HepG2 (cell line): ENCODE measurements around the gene BBLN. TPM values are rescaled to one million over a fixed set of nuclear protein-coding genes. Genes with fewer than 3 reads are reported as not detected.

Source experiments
- ATF7 ChIP-seq, 2 experiments: fragments of 450-650 bp in 1 of 2; sonication (generic) in 1 of 2; formaldehyde crosslinking in 1 of 2; IDR thresholded peaks; 2 replicates each; pipeline versions ENCODE4 v1.4.0 to v1.6.1; 2016 to 2020; ENCODE audit warnings: antibody characterized with exemption in 1 of 2, mild to moderate bottlenecking in 1 of 2, missing genetic modification reagents in 1 of 2
- HDAC1 ChIP-seq: sonication (generic); formaldehyde crosslinking; IDR thresholded peaks from 2 replicates; pipeline ENCODE4 v1.5.1; 2020; ENCODE audit warnings: mild to moderate bottlenecking, missing genetic modification reagents
- MAZ ChIP-seq, 2 experiments: sonication (generic) in 1 of 2; formaldehyde crosslinking in 1 of 2; IDR thresholded peaks; 2 replicates each; pipeline versions ENCODE4 v1.5.0 to v1.6.1; 2012 to 2020; ENCODE audit warnings: low read depth in 2 of 2, mild to moderate bottlenecking in 2 of 2, borderline replicate concordance in 1 of 2, improper control_type of control experiment in 1 of 2, low read length in 1 of 2, missing genetic modification reagents in 1 of 2, moderate library complexity in 1 of 2
- MTF2 ChIP-seq: sonication (generic); formaldehyde crosslinking; IDR thresholded peaks from 2 replicates; pipeline ENCODE4 v1.5.0; 2020; ENCODE audit warnings: missing genetic modification reagents, borderline replicate concordance
- MXD1 ChIP-seq: sonication (generic); formaldehyde crosslinking; IDR thresholded peaks from 2 replicates; pipeline ENCODE4 v1.4.0; 2020; ENCODE audit warnings: mild to moderate bottlenecking, missing genetic modification reagents
- NONO ChIP-seq, 2 experiments: fragments of 450-650 bp in 1 of 2; sonication (generic) in 1 of 2; formaldehyde crosslinking in 1 of 2; IDR thresholded peaks in 1 of 2; conservative IDR thresholded peaks in 1 of 2; 2 replicates each; pipeline versions ENCODE4 v1.6.1 to v1.8.0; 2017 to 2022; ENCODE audit warnings: mild to moderate bottlenecking in 1 of 2, missing genetic modification reagents in 1 of 2, moderate library complexity in 1 of 2
- PITX1 ChIP-seq: sonication (generic); formaldehyde crosslinking; IDR thresholded peaks from 2 replicates; pipeline ENCODE4 v1.5.1; 2020; ENCODE audit warnings: mild to moderate bottlenecking, missing genetic modification reagents
- SNAPC2 ChIP-seq: sonication (generic); formaldehyde crosslinking; IDR thresholded peaks from 2 replicates; pipeline ENCODE4 v1.8.1; 2022; ENCODE audit warnings: mild to moderate bottlenecking, missing genetic modification reagents
- XBP1 ChIP-seq: sonication (generic); formaldehyde crosslinking; IDR thresholded peaks from 2 replicates; pipeline ENCODE4 v1.5.0; 2020; ENCODE audit warnings: missing genetic modification reagents
- ZBTB25 ChIP-seq: IDR thresholded peaks from 2 replicates; pipeline ENCODE4 v1.6.1; 2018; ENCODE audit warnings: missing genetic modification reagents
- ZNF12 ChIP-seq: sonication (generic); formaldehyde crosslinking; IDR thresholded peaks from 2 replicates; pipeline ENCODE4 v1.5.0; 2020; ENCODE audit warnings: missing genetic modification reagents
- ZNF124 ChIP-seq: sonication (generic); formaldehyde crosslinking; IDR thresholded peaks from 2 replicates; pipeline ENCODE4 v1.4.0; 2020; ENCODE audit warnings: missing genetic modification reagents
- ZNF24 ChIP-seq: fragments of 450-650 bp; IDR thresholded peaks from 2 replicates; pipeline ENCODE4 v1.6.1; 2017; ENCODE audit warnings: antibody characterized with exemption, mild to moderate bottlenecking
- ZNF737 ChIP-seq: sonication (generic); formaldehyde crosslinking; IDR thresholded peaks from 2 replicates; pipeline ENCODE4 v1.5.0; 2020; ENCODE audit warnings: missing genetic modification reagents, mild to moderate bottlenecking, borderline replicate concordance
- ZNF761 ChIP-seq: sonication (generic); formaldehyde crosslinking; conservative IDR thresholded peaks from 2 replicates; pipeline ENCODE4 v1.4.0; 2020; ENCODE audit warnings: mild to moderate bottlenecking, missing genetic modification reagents
- ZNF883 ChIP-seq: sonication (generic); formaldehyde crosslinking; IDR thresholded peaks from 2 replicates; pipeline ENCODE4 v1.5.1; 2020; ENCODE audit warnings: mild to moderate bottlenecking, missing genetic modification reagents; ENCODE audit errors: not compliant biosample characterization
- ZNF891 ChIP-seq: sonication (generic); formaldehyde crosslinking; IDR thresholded peaks from 2 replicates; pipeline ENCODE4 v1.5.0; 2020; ENCODE audit warnings: mild to moderate bottlenecking, missing genetic modification reagents
- polyA plus RNA-seq, 8 experiments: library from polyadenylated mRNA; depleted of rRNA in 3 of 8; stranded (reverse) in 7 of 8; unstranded in 1 of 8; fragments of >200 nt; fragmentation: Illumina TruSeq in 4 of 8; extraction: Trizol in 4 of 8; gene quantifications; 2 replicates each; pipeline versions ENCODE4 v1.2.1 to v1.2.3, GENCODE V29; 2011 to 2016; ENCODE audit warnings: low read depth in 4 of 8, missing spikeins in 1 of 8, mixed read lengths in 1 of 8; ENCODE audit not compliant: insufficient read depth in 1 of 8
- total RNA-seq, 5 experiments: library from RNA; depleted of rRNA; stranded (reverse); fragments of >200 nt; fragmentation: Illumina TruSeq; extraction: Trizol; gene quantifications; 2 replicates each; pipeline ENCODE4 v1.2.3, GENCODE V29; 2016; ENCODE audit warnings: low read depth in 1 of 5
- TF ChIP-seq, protein P1 (sequence below), 2 experiments: sonication (generic) in 1 of 2; formaldehyde crosslinking in 1 of 2; IDR thresholded peaks; 2 replicates each; pipeline versions ENCODE4 v1.6.1 to v1.9.0; 2014 to 2022; ENCODE audit warnings: antibody characterized with exemption in 1 of 2, borderline replicate concordance in 1 of 2, inconsistent platforms in 1 of 2, low read depth in 1 of 2, missing genetic modification reagents in 1 of 2
- TF ChIP-seq, protein P2 (sequence below): sonication (generic); formaldehyde crosslinking; conservative IDR thresholded peaks from 2 replicates; pipeline ENCODE4 v1.4.0; 2020; ENCODE audit warnings: missing genetic modification reagents

Gene BBLN
- total and polyA plus RNA-seq, 2 of the 13 experiments (the other 11 are each of a cell fraction or from before 2014, with no cell fraction given), result 27.6 to 33.1 TPM

DNA sequence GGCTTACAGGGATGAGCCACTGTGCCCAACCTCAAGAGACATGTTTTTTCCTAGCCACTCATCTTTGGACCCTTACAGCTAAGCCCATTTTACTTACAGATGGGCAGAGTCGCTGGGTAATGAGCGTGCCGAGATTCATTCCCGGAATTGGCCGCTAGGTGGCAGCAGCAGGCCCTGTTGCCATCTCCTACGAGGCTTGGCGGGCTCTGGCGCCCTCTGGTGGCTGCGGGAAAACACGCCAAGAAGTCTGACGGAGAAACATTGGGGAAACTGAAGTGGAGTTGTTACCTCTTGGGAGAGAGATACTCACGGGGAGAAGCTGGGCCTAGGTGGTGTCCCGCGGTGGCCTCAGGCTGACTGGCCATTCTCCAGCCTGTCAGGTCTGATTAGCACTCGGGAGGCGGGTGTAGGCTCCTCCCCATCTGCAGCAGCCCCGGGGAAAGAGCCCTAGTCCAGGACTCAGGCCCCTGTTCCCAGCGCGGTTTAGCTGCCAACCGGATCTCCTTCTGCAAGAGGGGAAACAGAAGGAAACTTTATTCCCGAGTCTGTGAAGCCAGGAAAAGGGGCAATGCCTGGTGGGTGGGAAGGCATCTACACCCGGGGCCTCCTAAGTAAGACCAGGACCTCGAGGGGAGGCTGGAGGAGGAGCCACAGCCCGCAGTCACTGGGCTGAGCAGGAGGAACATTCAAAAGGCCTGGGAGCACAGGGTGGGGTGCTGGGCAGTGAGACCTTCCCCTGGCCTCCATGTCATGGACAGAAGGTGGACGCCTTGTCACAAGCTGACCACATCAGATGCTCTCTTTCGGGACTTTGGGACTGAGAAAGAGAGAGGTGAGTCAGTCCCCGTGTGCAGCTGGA is 42.2 kb upstream of the BBLN start (continued):
- TF ChIP-seq, protein P1, sequence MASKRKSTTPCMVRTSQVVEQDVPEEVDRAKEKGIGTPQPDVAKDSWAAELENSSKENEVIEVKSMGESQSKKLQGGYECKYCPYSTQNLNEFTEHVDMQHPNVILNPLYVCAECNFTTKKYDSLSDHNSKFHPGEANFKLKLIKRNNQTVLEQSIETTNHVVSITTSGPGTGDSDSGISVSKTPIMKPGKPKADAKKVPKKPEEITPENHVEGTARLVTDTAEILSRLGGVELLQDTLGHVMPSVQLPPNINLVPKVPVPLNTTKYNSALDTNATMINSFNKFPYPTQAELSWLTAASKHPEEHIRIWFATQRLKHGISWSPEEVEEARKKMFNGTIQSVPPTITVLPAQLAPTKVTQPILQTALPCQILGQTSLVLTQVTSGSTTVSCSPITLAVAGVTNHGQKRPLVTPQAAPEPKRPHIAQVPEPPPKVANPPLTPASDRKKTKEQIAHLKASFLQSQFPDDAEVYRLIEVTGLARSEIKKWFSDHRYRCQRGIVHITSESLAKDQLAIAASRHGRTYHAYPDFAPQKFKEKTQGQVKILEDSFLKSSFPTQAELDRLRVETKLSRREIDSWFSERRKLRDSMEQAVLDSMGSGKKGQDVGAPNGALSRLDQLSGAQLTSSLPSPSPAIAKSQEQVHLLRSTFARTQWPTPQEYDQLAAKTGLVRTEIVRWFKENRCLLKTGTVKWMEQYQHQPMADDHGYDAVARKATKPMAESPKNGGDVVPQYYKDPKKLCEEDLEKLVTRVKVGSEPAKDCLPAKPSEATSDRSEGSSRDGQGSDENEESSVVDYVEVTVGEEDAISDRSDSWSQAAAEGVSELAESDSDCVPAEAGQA (IDR thresholded peaks at IDR 0.05; ENCODE audit: low read depth), result no peak
- TF ChIP-seq, protein P1 (CRISPR knock-in tag; IDR thresholded peaks at IDR 0.05; ENCODE audit: borderline replicate concordance), result no peak
- TF ChIP-seq ATF7 (IDR thresholded peaks at IDR 0.05) (no peak), ATF7 (CRISPR knock-in tag; IDR thresholded peaks at IDR 0.05) (no peak), NONO (IDR thresholded peaks at IDR 0.05) (no peak), NONO (CRISPR knock-in tag; conservative IDR thresholded peaks at IDR 0.05) (0 out of 2 replicates have a peak, but pooled peaks have one; percentile 66), ZBTB25 (CRISPR knock-in tag) (peak; percentile 55; the same call in 1 of the 2 replicates), ZNF737 (CRISPR knock-in tag) (no peak), MAZ (IDR thresholded peaks at IDR 0.05; ENCODE audit: borderline replicate concordance, low read depth, low read length) (no peak), MAZ (CRISPR knock-in tag; IDR thresholded peaks at IDR 0.05; ENCODE audit: low read depth) (0 out of 2 replicates have a peak, but pooled peaks have one; percentile 60), MXD1 (CRISPR knock-in tag) (no peak), ZNF124 (CRISPR knock-in tag) (peak; percentile 82; the same call in 1 of the 2 replicates), ZNF12 (CRISPR knock-in tag) (no peak), MTF2 (CRISPR knock-in tag) (no peak), HDAC1 (CRISPR knock-in tag) (peak; percentile 67), SNAPC2 (CRISPR knock-in tag) (no peak), PITX1 (CRISPR knock-in tag) (peak; percentile 70; the same call in 1 of the 2 replicates), ZNF761 (CRISPR knock-in tag) (0 out of 2 replicates have a peak, but pooled peaks have one; percentile 33), ZNF24 (no peak), ZNF891 (CRISPR knock-in tag) (peak; percentile 59; the same call in 1 of the 2 replicates), XBP1 (CRISPR knock-in tag) (no peak), ZNF883 (CRISPR knock-in tag) (peak; percentile 72)
- TF ChIP-seq, protein P2, sequence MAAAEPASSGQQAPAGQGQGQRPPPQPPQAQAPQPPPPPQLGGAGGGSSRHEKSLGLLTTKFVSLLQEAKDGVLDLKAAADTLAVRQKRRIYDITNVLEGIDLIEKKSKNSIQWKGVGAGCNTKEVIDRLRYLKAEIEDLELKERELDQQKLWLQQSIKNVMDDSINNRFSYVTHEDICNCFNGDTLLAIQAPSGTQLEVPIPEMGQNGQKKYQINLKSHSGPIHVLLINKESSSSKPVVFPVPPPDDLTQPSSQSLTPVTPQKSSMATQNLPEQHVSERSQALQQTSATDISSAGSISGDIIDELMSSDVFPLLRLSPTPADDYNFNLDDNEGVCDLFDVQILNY (CRISPR knock-in tag), result peak; percentile 65; the same call in 1 of the 2 replicates
